WERI-Rb-1 (cell line): ENCODE measurements around the gene VWA3B.

Experiments
- DNase-seq: peaks from one replicate; pipeline ENCODE4 v3.0.0-alpha.2; 2020
- H3K27ac ChIP-seq: fragments of 250-450 bp; sonication (Bioruptor Pico); 2 replicates; pipeline ENCODE4 v1.5.1; 2020; ENCODE audit warnings: mild to moderate bottlenecking, moderate library complexity
- H3K27me3 ChIP-seq: fragments of 250-450 bp; sonication (Bioruptor Pico); 2 replicates; pipeline ENCODE4 v1.5.1; 2021; ENCODE audit warnings: mild to moderate bottlenecking, low read depth, moderate library complexity; ENCODE audit not compliant: insufficient read depth, severe bottlenecking
- H3K36me3 ChIP-seq: fragments of 250-450 bp; sonication (Bioruptor Pico); 2 replicates; pipeline ENCODE4 v1.5.1; 2020; ENCODE audit warnings: mild to moderate bottlenecking, moderate library complexity
- H3K4me3 ChIP-seq: 2 replicates; pipeline ENCODE4 v1.5.1; 2011; ENCODE audit warnings: low read depth, mild to moderate bottlenecking, control low read depth, low read length
- H3K9me3 ChIP-seq: fragments of 250-450 bp; sonication (Bioruptor Pico); 2 replicates; pipeline ENCODE4 v1.5.1; 2021; ENCODE audit warnings: mild to moderate bottlenecking, moderate library complexity; ENCODE audit not compliant: severe bottlenecking
- TF ChIP-seq, protein P1 (sequence below): IDR thresholded peaks from 2 replicates; pipeline ENCODE4 v1.5.1; 2011; ENCODE audit warnings: low read depth, mild to moderate bottlenecking, control low read depth, inconsistent platforms, low read length

The VWA3B gene

DNA sequence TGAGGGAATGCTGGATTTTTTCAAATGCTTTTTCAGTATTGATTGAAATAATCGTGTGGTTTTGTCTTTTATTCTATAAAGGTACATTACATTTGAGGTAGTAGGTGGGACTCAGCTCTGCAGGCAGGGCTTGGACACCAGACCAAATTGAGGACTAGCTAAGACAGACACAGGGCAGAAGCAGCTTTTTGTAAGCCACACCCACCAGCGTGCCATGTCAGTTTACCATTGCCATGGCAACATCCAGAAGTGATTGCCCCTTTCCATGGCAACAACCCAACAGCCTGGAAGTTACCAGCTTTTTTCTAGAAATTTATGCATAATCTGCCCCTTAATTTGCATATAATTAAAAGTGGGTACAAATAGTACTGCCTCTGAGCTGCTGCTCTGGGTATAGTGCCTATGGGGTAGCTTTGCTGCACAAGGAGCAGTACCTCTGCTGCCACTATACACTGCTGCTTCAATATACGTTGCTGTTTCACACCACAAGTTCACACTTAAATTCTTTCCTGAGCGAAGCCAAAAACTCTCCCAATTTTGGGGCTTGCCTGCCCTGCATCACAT lies 23.6 kb upstream of the VWA3B start:
- Histone ChIP-seq H3K9me3 (no peaks in the 10 kb centered on the region), H3K27me3 (no peaks in the 10 kb centered on the region), H3K27ac (no peak overlapping the region), H3K36me3 (no peaks in the 10 kb centered on the region), H3K4me3 (no peak overlapping the region)
- DNase-seq: no peak
- TF ChIP-seq, protein P1, sequence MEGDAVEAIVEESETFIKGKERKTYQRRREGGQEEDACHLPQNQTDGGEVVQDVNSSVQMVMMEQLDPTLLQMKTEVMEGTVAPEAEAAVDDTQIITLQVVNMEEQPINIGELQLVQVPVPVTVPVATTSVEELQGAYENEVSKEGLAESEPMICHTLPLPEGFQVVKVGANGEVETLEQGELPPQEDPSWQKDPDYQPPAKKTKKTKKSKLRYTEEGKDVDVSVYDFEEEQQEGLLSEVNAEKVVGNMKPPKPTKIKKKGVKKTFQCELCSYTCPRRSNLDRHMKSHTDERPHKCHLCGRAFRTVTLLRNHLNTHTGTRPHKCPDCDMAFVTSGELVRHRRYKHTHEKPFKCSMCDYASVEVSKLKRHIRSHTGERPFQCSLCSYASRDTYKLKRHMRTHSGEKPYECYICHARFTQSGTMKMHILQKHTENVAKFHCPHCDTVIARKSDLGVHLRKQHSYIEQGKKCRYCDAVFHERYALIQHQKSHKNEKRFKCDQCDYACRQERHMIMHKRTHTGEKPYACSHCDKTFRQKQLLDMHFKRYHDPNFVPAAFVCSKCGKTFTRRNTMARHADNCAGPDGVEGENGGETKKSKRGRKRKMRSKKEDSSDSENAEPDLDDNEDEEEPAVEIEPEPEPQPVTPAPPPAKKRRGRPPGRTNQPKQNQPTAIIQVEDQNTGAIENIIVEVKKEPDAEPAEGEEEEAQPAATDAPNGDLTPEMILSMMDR: no peak

DNA sequence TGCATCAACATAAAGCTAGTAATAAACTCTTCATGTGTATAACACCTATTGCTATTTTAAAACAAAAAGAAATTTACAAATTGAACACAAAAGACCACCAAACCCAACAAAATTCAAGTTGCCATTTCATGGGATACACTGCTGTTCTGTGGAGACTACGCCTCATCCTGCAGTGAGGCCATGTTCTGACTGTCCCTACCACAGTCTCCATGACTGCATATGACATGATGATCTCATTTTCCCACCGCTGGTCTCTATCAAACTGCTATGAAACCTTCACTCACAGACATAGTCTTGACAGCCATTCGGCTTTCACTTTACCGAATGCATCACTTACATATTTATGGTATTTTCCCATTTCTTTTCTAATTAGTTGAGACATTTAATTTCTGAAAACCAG lies 21.2 kb upstream of the VWA3B start:
- Histone ChIP-seq H3K9me3 (no peaks in the 10 kb centered on the region), H3K27ac (no peak overlapping the region), H3K27me3 (no peaks in the 10 kb centered on the region), H3K36me3 (no peaks in the 10 kb centered on the region), H3K4me3 (no peak overlapping the region)
- TF ChIP-seq, protein P1: no peak
- no peak for DNase-seq

DNA sequence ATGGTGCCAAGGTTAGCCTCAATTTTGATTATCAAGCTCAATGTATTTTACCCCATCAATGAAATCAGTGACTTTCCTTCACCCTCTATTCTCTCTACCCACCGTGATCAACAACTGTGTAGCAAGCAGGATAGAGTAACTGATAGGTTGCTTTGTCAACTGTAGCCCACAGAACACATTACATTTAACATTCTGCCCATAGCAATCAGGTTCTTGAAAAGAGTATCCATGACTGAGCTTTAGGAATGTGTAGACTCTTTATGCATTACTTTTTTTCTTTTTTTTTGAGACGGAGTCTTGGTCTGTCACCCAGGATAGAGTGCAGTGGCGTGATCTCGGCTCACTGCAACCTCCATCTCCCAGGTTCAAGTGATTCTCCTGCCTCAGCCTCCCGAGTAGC lies 19.8 kb upstream of the VWA3B start:
- DNase-seq: no peak
- Histone ChIP-seq H3K4me3 (no peak overlapping the region), H3K9me3 (no peaks in the 10 kb centered on the region), H3K27ac (no peak overlapping the region), H3K36me3 (no peaks in the 10 kb centered on the region), H3K27me3 (no peaks in the 10 kb centered on the region)
- TF ChIP-seq, protein P1: no peak

DNA sequence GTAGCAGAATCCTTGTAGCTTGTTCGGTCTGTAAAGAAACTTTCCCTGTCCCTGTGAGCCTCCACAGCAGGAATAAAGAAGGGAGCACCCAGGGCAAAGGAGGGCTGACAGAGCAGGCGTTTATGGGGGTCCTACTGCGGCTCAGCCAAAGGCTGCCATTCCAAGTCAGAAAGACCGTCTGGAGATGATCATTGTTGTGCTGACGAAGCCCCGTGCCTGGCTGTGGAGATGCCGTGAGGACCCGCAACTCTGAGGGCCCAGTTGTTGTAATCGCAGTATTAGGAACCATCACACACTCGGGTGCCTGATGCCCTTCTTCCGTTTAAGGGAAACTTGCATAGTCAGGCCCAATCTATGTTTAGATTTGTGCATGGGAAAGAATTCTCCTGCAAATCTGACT lies 16.9 kb upstream of the VWA3B start:
- no peak for DNase-seq
- Histone ChIP-seq H3K27me3 (no peaks in the 10 kb centered on the region), H3K27ac (no peak overlapping the region), H3K9me3 (no peaks in the 10 kb centered on the region), H3K4me3 (no peak overlapping the region), H3K36me3 (no peaks in the 10 kb centered on the region)
- TF ChIP-seq, protein P1: no peak

DNA sequence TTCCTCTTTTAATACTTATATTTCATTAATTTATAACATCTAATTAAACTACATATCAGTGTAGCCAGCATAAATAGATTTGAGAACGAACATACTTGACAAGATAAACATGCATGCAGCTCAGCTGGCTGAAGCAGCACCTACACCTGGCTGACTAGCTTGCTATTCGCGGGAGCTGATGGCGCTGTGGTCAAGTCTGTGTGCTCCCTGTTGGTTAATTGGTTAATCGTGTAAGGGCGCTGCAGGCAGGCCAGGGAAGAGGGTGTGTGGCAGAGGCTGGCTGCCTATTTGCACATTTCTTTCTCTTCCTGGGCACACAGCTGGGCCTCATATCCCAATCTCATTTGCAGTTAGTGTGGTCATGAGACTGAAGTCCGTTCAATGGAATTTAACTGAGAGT lies 14.5 kb upstream of the VWA3B start:
- no peak for DNase-seq
- Histone ChIP-seq H3K27ac (no peak overlapping the region), H3K9me3 (no peaks in the 10 kb centered on the region), H3K4me3 (no peak overlapping the region), H3K36me3 (no peaks in the 10 kb centered on the region), H3K27me3 (no peaks in the 10 kb centered on the region)
- TF ChIP-seq, protein P1: no peak

DNA sequence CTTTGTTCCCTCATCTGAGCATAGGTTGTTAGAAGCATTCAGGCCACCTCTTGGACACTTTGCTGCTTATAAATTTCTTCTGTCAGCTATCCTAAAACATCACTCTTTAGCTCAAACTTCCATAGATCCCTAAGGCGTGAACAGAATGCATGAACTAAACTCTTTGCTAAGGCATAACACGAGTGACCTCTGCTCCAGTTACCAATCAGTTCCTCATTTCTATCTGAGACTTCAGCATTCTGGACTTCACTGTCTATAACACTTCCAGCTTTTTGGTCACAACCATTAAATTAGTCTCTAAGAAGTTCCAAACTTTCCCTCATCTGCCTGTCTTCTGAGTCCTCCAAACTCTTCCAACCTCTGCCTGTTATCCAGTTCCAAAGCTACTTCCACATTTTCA lies 8.3 kb upstream of the VWA3B start:
- Histone ChIP-seq H3K27ac (no peak overlapping the region), H3K36me3 (no peaks in the 10 kb centered on the region), H3K9me3 (no peaks in the 10 kb centered on the region), H3K4me3 (no peak overlapping the region), H3K27me3 (no peaks in the 10 kb centered on the region)
- TF ChIP-seq, protein P1: no peak
- no peak for DNase-seq
